WTC11 (cell line): ENCODE measurements around the gene PDGFRA.

Experiments used
- ATF1 ChIP-seq: sonication (generic); formaldehyde crosslinking; IDR thresholded peaks from 2 replicates; pipeline ENCODE4 v1.8.1; 2023; ENCODE audit warnings: mild to moderate bottlenecking, moderate library complexity, missing genetic modification reagents
- ATF3 ChIP-seq: sonication (generic); formaldehyde crosslinking; conservative IDR thresholded peaks from 2 replicates; pipeline ENCODE4 v1.8.1; 2022; ENCODE audit warnings: mild to moderate bottlenecking, missing genetic modification reagents
- CTCF ChIP-seq: fragments of 200-600 bp; IDR thresholded peaks from 2 replicates; pipeline ENCODE4 v1.8.0; 2022; ENCODE audit warnings: antibody characterized with exemption
- HMGA2 ChIP-seq: fragments of 250-450 bp; sonication (Bioruptor Pico); IDR thresholded peaks from 2 replicates; pipeline ENCODE4 v1.4.0; 2021; ENCODE audit warnings: mild to moderate bottlenecking, moderate library complexity
- HMGXB4 ChIP-seq: sonication (generic); formaldehyde crosslinking; IDR thresholded peaks from 2 replicates; pipeline ENCODE4 v1.8.1; 2023; ENCODE audit warnings: mild to moderate bottlenecking, moderate library complexity, missing genetic modification reagents
- MAX ChIP-seq: sonication (generic); formaldehyde crosslinking; IDR thresholded peaks from 2 replicates; pipeline ENCODE4 v1.8.0; 2022; ENCODE audit warnings: mild to moderate bottlenecking, missing genetic modification reagents
- NR2C2 ChIP-seq: sonication (generic); formaldehyde crosslinking; IDR thresholded peaks from 2 replicates; pipeline ENCODE4 v1.8.0; 2022; ENCODE audit warnings: mild to moderate bottlenecking, missing genetic modification reagents
- SP1 ChIP-seq: sonication (generic); formaldehyde crosslinking; conservative IDR thresholded peaks from 2 replicates; pipeline ENCODE4 v1.8.1; 2022; ENCODE audit warnings: missing genetic modification reagents
- TEAD4 ChIP-seq: sonication (generic); formaldehyde crosslinking; IDR thresholded peaks from 2 replicates; pipeline ENCODE4 v1.8.0; 2022; ENCODE audit warnings: mild to moderate bottlenecking, missing genetic modification reagents
- ZNF416 ChIP-seq: fragments of 250-450 bp; sonication (Bioruptor Pico); IDR thresholded peaks from 2 replicates; pipeline ENCODE4 v1.9.0; 2021; ENCODE audit warnings: mild to moderate bottlenecking, inconsistent platforms

GRCh38 chr4:54189140-54189539 is 40.0 kb upstream of the PDGFRA start:
- TF ChIP-seq CTCF (no peak), ATF1 (CRISPR knock-in tag) (no peak), SP1 (CRISPR knock-in tag) (no peak), ZNF416 (CRISPR knock-in tag) (no peak), HMGXB4 (CRISPR knock-in tag) (no peak), ATF3 (CRISPR knock-in tag) (no peak), HMGA2 (CRISPR knock-in tag) (no peak), TEAD4 (CRISPR knock-in tag) (no peak), MAX (CRISPR knock-in tag) (no peak), NR2C2 (no peak)
